ENCODE data around the gene HAPLN1. TPM values are rescaled to one million over a fixed set of nuclear protein-coding genes. Genes with fewer than 3 reads are reported as not detected.

Gene HAPLN1
- total and polyA plus RNA-seq, 2 experiments from 2014 or later: 1.5 to 4.0 TPM

- TF ChIP-seq CTCF (conservative IDR thresholded peaks at IDR 0.05; ENCODE audit: low read depth in 2 of 2) (no peak), EZH2phosphoT487 (IDR thresholded peaks at IDR 0.05; ENCODE audit: unreplicated experiment) (no peak), POLR2AphosphoS5 (IDR thresholded peaks at IDR 0.05; ENCODE audit: low read depth) (no peak)
Observed at GRCh38 chr5:83644301-83644700, 76.4 kb downstream of the HAPLN1 start (continued).

- Mint-ChIP-seq H3K4me1 (peaks cover 11% of the 10 kb centered on the region; the same call in 2 of the 3 replicates), H3K27ac (no peak overlapping the region)
- H3K27ac ChIP-seq (ENCODE audit: low read depth): no peak overlapping the region
Observed at GRCh38 chr5:83641946-83642345, 78.7 kb downstream of the HAPLN1 start.

More at GRCh38 chr5:83641946-83642345, 78.7 kb downstream of the HAPLN1 start:
- peaks cover 3% of the 10 kb centered on the region for H3K27me3 Mint-ChIP-seq (ENCODE audit: insufficient read depth, low read depth, poor library complexity)
- Histone ChIP-seq H3K27me3 (ENCODE audit: insufficient read depth) (no peaks in the 10 kb centered on the region), H3K36me3 (ENCODE audit: insufficient read depth) (no peaks in the 10 kb centered on the region), H3F3A (replicated peaks; ENCODE audit: low read depth) (no peaks in the 10 kb centered on the region), H3K4me1 (ENCODE audit: insufficient read depth) (peaks cover 14% of the 10 kb centered on the region), H3K9me2 (ENCODE audit: insufficient read depth) (no peaks in the 10 kb centered on the region; the same call in 1 of the 2 replicates), H3K79me2 (replicated peaks; ENCODE audit: insufficient read depth) (no peaks in the 10 kb centered on the region), H2AFZ (peak overlapping the region; percentile 57), H3K4me2 (no peak overlapping the region), H3K4me3 (no peak overlapping the region), H4K20me1 (replicated peaks; ENCODE audit: insufficient read depth) (no peaks in the 10 kb centered on the region)
- ATAC-seq (no peak), DNase-seq (ENCODE audit: low spot score) (no peak)
- no peak overlapping the region for H3K4me3 Mint-ChIP-seq
- TF ChIP-seq CTCF (conservative IDR thresholded peaks at IDR 0.05; ENCODE audit: low read depth in 2 of 2) (no peak), STAT1 (IDR thresholded peaks at IDR 0.05; ENCODE audit: unreplicated experiment) (no peak), ZNF114 (CRISPR knock-in tag; IDR thresholded peaks at IDR 0.05) (no peak), EZH2phosphoT487 (IDR thresholded peaks at IDR 0.05; ENCODE audit: unreplicated experiment) (no peak), EZH2 (IDR thresholded peaks at IDR 0.05; ENCODE audit: low read depth, unreplicated experiment) (no peak), CREB1 (CRISPR knock-in tag; IDR thresholded peaks at IDR 0.05; ENCODE audit: low read depth) (no peak), POLR2AphosphoS5 (IDR thresholded peaks at IDR 0.05; ENCODE audit: low read depth) (no peak)
- TF ChIP-seq, protein P1, sequence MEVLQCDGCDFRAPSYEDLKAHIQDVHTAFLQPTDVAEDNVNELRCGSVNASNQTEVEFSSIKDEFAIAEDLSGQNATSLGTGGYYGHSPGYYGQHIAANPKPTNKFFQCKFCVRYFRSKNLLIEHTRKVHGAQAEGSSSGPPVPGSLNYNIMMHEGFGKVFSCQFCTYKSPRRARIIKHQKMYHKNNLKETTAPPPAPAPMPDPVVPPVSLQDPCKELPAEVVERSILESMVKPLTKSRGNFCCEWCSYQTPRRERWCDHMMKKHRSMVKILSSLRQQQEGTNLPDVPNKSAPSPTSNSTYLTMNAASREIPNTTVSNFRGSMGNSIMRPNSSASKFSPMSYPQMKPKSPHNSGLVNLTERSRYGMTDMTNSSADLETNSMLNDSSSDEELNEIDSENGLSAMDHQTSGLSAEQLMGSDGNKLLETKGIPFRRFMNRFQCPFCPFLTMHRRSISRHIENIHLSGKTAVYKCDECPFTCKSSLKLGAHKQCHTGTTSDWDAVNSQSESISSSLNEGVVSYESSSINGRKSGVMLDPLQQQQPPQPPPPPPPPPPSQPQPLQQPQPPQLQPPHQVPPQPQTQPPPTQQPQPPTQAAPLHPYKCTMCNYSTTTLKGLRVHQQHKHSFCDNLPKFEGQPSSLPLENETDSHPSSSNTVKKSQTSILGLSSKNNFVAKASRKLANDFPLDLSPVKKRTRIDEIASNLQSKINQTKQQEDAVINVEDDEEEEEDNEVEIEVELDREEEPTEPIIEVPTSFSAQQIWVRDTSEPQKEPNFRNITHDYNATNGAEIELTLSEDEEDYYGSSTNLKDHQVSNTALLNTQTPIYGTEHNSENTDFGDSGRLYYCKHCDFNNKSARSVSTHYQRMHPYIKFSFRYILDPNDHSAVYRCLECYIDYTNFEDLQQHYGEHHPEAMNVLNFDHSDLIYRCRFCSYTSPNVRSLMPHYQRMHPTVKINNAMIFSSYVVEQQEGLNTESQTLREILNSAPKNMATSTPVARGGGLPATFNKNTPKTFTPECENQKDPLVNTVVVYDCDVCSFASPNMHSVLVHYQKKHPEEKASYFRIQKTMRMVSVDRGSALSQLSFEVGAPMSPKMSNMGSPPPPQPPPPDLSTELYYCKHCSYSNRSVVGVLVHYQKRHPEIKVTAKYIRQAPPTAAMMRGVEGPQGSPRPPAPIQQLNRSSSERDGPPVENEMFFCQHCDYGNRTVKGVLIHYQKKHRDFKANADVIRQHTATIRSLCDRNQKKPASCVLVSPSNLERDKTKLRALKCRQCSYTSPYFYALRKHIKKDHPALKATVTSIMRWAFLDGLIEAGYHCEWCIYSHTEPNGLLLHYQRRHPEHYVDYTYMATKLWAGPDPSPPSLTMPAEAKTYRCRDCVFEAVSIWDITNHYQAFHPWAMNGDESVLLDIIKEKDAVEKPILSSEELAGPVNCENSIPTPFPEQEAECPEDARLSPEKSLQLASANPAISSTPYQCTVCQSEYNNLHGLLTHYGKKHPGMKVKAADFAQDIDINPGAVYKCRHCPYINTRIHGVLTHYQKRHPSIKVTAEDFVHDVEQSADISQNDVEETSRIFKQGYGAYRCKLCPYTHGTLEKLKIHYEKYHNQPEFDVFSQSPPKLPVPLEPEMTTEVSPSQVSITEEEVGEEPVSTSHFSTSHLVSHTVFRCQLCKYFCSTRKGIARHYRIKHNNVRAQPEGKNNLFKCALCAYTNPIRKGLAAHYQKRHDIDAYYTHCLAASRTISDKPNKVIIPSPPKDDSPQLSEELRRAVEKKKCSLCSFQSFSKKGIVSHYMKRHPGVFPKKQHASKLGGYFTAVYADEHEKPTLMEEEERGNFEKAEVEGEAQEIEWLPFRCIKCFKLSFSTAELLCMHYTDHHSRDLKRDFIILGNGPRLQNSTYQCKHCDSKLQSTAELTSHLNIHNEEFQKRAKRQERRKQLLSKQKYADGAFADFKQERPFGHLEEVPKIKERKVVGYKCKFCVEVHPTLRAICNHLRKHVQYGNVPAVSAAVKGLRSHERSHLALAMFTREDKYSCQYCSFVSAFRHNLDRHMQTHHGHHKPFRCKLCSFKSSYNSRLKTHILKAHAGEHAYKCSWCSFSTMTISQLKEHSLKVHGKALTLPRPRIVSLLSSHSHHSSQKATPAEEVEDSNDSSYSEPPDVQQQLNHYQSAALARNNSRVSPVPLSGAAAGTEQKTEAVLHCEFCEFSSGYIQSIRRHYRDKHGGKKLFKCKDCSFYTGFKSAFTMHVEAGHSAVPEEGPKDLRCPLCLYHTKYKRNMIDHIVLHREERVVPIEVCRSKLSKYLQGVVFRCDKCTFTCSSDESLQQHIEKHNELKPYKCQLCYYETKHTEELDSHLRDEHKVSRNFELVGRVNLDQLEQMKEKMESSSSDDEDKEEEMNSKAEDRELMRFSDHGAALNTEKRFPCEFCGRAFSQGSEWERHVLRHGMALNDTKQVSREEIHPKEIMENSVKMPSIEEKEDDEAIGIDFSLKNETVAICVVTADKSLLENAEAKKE (CRISPR knock-in tag; IDR thresholded peaks at IDR 0.05): no peak
- TF ChIP-seq, protein P2, sequence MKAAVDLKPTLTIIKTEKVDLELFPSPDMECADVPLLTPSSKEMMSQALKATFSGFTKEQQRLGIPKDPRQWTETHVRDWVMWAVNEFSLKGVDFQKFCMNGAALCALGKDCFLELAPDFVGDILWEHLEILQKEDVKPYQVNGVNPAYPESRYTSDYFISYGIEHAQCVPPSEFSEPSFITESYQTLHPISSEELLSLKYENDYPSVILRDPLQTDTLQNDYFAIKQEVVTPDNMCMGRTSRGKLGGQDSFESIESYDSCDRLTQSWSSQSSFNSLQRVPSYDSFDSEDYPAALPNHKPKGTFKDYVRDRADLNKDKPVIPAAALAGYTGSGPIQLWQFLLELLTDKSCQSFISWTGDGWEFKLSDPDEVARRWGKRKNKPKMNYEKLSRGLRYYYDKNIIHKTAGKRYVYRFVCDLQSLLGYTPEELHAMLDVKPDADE (IDR thresholded peaks at IDR 0.05): no peak
- TF ChIP-seq, protein P3, sequence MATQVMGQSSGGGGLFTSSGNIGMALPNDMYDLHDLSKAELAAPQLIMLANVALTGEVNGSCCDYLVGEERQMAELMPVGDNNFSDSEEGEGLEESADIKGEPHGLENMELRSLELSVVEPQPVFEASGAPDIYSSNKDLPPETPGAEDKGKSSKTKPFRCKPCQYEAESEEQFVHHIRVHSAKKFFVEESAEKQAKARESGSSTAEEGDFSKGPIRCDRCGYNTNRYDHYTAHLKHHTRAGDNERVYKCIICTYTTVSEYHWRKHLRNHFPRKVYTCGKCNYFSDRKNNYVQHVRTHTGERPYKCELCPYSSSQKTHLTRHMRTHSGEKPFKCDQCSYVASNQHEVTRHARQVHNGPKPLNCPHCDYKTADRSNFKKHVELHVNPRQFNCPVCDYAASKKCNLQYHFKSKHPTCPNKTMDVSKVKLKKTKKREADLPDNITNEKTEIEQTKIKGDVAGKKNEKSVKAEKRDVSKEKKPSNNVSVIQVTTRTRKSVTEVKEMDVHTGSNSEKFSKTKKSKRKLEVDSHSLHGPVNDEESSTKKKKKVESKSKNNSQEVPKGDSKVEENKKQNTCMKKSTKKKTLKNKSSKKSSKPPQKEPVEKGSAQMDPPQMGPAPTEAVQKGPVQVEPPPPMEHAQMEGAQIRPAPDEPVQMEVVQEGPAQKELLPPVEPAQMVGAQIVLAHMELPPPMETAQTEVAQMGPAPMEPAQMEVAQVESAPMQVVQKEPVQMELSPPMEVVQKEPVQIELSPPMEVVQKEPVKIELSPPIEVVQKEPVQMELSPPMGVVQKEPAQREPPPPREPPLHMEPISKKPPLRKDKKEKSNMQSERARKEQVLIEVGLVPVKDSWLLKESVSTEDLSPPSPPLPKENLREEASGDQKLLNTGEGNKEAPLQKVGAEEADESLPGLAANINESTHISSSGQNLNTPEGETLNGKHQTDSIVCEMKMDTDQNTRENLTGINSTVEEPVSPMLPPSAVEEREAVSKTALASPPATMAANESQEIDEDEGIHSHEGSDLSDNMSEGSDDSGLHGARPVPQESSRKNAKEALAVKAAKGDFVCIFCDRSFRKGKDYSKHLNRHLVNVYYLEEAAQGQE (IDR thresholded peaks at IDR 0.05; ENCODE audit: unreplicated experiment): no peak
- no peaks in the 10 kb centered on the region for H3K9me3 Mint-ChIP-seq
- no peaks in the 10 kb centered on the region for H3K36me3 Mint-ChIP-seq (ENCODE audit: low read depth)
